GM19351 (cell line): ENCODE data around the gene MET.
"Not testable (repeated sequence)": the region's sequence is repeated elsewhere in the genome, so short reads cannot be mapped to it uniquely, and the experiment has no call there.

Source experiments
- ATAC-seq: cut with Tn5 transposase; IDR thresholded peaks from one replicate; pipeline ENCODE4 v1.9.1; 2021; ENCODE audit warnings: mild to moderate bottlenecking, moderate library complexity; ENCODE audit not compliant: unreplicated experiment

MET gene

DNA sequence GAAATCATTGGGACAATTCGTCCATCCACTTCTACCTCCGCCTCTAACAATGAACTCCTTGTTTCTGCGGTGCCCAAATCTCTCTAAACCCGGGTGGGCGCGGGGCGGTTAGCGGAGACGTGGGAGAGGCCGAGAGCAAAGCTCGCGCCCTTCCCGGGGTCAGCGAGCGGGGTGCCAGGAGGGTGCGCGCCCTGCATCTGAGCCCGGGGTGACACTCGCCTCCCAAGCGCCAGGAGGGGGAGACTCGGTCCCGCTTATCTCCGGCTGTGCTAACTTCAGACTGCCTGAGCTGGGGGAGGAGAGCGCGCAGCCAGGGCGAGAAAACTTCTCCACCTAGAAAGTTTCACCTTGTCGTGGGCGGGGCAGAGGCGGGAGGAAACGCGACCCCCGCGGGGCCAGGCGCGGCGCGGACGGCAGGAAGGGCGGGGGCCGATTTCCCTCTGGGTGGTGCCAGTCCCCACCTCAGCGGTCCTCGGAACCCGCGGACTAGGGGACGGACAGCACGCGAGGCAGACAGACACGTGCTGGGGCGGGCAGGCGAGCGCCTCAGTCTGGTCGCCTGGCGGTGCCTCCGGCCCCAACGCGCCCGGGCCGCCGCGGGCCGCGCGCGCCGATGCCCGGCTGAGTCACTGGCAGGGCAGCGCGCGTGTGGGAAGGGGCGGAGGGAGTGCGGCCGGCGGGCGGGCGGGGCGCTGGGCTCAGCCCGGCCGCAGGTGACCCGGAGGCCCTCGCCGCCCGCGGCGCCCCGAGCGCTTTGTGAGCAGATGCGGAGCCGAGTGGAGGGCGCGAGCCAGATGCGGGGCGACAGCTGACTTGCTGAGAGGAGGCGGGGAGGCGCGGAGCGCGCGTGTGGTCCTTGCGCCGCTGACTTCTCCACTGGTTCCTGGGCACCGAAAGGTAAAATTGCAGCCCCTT lies at the start of gene MET:
MET (plus strand) TSS at position 516 of the 915 bp plus-strand sequence. CDS start 26,889 bp downstream, outside the sequence.
- ATAC-seq = peak; percentile 90

DNA sequence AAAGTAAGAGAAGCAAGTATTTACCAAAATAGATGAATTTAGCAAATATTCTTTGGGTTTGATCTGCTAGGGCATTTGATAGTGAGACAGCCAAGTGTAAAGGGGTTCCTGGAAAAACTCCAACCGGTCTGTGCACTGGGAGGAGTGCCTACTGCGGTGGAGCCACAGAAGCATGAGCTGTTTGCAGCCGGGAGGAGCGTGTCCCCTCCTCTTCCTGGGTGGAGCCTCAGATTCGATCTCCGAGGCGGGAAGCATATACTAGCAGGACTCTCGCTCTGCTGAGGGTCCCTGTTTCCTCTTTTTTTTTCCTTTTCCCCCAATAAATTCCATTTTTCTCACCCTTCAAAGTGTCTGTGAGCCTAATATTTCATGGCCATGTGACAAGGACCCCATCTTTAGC lies 45.1 kb upstream of the MET start:
- no peak for ATAC-seq

DNA sequence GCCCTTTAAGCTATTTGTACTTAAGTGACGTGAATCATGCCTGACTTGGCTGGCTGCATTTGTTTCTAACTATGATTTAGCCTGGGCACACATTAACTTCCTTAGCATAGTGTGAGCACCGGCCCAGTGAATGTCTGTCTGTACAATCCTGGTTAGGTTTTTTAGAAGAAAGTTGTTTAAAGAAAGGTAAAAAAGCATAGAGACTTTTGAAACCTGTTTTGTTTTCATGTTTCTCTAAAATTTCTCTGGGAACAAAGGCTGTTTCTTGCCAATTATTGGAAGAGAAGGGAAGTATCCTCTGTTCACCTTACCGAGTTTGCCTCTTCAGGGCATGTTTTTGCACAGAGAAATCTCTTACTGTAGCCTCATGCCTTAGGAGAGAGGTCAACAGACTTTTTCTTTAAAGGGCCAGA lies 42.9 kb upstream of the MET start:
- no peak for ATAC-seq

DNA sequence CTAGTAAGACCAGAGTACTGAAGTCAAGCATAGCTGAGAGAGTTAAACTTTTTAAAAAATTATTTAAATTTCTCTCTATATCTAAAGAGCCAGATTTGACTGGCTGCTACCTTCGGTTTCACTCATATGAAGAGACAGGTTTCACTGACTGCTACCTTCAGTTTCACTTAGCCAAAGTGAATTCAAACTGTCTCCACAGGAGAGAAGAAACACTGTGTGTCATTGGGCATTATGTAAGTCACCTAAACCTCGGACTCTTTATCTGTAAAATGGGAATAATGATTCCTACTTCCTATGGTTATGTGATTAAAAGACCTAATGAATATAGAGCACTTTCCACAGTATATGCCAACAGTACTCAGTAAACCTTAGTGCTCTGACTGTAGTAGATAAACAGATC lies 41.6 kb upstream of the MET start:
- ATAC-seq = peak; percentile 89

DNA sequence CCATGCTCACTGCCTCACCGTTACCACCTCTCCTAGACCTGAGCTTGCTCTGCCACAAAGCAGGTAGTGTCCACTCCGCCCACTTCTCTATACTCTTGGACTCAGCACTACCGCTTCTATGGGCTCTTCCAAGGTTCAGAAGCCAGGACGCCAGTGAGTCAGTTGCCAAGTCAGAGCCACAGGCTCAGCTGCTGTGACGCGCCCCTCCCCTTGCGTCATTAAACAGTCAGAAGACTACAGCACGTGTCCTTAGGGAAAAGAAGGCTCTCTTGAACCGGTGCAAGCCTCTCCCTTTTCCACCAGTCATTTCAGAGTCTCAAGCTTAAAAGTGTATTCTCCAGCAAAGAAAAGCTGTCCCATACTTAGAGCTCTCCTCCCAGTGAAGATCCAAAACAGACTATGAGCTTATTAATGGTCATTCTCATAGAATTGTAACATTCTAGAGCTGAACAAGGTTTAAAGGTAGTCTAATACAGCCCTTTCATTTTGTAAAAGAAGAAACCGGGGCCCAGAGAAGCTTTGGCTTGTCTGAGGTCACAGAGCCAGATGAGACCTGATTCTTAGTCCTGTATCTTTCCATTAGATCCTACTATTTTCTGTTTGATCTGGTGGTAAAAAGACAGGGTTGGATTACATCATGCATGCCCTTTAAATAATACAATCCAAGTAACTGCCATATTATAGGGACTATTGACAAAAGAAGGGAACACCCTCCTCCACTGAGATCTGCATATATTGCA lies 40.9 kb upstream of the MET start:
- ATAC-seq = peak; percentile 62

DNA sequence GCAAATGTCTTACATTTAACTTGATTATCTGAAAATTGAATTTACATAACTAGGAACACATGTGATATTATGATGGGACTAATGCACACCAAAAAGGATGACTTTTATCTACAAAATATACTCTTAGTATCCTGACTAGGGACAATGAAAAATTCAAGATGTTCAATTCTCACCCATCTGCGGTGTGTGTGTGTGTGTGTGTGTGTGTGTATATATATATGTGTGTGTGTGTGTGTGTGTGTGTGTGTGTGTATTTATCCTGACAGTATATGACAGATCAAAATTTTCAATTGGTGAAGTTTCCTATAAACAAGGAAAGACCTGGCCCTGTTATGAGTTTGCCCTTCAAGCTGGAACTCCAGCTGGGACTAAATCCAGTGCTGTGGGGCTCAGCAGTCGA lies 40.3 kb upstream of the MET start:
- no peak for ATAC-seq

DNA sequence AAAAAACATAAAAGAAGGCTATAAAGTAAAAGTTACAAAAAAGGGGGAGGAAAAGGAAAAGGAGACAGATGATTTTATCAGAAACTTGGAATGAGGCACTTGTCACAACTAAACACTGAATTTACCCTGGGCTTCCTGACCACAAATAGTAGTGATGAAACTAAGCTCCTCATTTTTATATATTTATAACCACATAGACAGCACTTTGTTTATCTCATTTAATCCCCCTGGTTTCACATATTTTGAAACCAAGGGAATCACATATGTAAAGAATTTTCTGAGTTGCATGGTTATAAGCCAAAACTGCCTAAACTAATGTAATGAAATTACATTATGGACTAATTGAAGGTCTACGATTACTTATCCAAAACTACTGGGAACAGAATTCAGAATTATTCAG lies 39.6 kb upstream of the MET start:
- ATAC-seq = no peak

DNA sequence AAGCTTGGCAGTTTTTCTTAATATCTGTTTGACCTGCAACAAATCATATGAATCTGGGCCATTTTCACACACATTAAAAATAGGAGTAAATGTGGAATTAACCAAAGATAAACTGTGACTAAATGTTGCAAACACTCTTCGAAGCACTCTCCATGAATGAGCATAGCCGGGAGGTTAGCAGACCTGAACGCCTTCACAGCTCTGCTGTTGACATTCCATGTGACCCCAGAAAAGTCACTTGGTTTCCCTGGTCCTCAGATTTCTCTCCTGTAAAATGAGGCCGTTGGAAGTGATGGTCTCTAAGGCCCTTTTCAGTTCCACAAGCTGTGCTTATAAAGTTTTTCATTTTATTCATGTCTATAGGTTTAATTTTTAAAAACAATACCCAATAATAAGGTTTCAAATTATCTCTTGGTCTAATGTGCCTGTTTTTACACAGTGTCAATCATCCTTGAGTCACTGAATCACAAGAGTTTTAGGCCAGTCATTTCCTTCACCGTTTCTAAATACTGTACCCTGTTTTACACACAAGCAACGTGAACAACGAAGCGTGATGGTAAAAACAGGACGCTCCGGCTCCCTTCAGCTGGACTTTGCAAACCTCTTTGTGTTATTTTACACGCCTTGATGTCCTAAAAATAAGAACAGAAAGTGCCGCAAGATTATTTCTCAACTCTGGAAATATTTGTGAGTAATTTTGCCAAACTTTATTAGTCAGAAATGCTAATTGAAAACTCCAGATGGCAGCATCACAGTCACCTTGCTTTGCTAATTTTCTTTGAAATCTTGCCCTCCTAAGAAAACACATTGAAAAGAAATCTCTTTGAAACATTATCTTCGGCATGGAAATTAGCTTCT lies 38.6 kb upstream of the MET start:
- ATAC-seq = peak; percentile 34

DNA sequence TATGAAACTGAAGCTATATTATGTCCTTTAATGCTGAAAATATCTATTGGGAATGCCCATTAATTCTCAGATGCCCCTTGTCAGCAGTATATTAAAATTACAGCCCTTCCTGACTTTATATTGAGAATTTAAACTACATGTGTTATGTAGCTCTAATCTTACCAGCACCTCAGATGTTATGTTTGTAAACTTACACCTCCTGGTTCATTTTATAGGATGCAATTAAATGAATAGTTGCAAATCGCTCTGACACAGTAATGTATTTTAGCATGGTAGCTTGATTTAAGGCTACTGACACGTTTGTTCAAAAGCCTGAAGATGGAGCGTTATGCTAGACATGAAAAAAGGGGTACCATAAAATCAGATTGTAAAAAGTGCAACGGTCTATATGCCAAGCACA lies 35.0 kb upstream of the MET start:
- ATAC-seq = no peak

DNA sequence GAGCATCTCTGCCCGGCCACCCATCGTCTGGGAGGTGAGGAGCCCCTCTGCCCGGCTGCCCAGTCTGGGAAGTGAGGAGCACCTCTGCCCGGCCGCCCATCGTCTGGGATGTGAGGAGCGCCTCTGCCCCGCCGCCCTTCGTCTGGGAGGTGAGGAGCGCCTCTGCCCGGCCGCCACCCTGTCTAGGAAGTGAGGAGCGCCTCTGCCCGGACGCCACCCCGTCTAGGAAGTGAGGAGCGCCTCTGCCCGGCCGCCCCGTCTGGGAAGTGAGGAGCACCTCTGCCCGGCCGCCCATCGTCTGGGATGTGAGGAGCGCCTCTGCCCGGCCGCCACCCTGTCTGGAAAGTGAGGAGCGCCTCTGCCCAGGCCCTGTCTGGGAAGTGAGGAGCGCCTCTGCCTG lies 33.4 kb upstream of the MET start:
- ATAC-seq = not testable (repeated sequence)

DNA sequence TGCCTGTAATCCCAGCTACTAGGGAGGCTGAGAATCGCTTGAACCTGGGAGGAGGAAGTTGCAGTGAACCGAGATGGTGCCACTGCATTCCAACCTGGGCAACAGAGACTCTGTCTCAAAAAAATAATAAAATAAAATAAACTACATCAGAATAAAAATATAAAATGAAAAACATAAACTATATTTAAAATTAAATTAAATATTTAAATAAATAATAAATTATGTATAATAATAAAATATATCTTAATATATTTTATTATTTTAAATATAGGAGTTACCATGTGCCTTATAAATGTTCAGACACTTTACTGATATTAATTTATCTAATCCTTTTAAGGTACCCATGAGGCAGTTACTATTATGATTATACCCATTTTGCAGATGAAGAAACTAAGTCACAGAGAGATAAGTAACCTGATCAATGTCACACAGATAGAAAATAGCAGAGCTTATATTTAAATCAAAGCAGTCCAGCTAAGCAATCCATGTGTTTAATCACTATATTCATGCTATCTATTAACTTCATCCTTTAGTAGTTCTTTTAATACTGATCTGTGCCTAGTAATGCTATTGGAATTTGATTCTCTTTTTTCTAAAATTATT lies 30.3 kb upstream of the MET start:
- no peak for ATAC-seq

DNA sequence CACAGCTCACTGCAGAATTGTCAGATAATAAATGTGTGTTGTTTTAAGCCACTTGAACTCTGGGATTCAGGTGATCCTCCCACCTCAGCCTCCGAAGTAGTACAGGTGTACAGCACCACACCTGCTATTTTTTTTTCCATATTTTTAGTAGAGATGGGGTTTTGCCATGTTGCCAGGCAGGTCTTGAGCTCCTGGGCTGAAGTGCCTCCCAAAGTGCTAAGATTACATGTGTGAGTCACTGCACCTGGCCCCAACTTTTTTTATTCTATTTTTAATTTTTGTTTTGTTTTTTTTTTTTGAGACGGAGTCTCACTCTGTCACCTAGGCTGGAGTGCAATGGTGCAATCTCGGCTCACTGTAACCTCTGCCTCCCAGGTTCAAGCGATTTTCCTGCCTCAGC lies 28.8 kb upstream of the MET start:
- ATAC-seq = not testable (repeated sequence)

DNA sequence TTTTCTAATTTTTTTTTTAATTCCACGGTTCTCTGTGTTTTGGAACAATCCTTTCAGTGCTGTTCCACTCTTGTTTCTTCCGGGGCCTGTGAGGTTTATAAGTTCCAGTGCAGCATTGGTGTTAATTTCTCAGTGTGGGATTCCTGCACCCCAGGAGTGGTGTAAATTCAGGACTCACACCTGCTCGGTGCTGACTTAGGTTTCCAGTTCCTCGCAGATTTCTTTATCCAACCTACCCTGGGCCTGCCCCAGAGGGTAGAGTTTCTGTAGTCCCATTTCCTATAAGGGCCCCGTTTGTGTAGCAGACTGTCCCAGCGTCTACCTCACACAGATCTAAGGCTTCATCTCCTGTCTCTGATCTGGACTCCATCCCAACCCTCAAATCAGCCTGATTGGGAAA lies 27.4 kb upstream of the MET start:
- no peak for ATAC-seq

DNA sequence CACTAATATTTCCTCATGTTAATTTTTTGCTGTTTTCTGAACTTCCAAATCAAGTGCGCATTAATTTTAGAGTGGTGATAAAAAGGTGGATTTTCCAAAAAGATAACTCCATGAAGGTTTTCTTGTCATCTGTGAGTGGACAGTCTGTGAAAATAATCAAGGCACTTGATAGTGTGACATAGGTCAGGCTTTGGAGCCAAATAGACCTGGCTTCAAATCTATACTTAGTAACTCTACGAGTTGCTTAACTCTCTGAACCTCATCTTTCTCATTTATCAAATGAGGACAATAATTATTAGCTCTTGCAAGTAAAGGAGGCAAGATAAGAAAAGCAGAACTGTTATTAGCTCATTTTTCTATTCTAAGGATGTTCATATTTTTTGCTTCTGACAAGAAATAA lies 24.7 kb upstream of the MET start:
- ATAC-seq = no peak

DNA sequence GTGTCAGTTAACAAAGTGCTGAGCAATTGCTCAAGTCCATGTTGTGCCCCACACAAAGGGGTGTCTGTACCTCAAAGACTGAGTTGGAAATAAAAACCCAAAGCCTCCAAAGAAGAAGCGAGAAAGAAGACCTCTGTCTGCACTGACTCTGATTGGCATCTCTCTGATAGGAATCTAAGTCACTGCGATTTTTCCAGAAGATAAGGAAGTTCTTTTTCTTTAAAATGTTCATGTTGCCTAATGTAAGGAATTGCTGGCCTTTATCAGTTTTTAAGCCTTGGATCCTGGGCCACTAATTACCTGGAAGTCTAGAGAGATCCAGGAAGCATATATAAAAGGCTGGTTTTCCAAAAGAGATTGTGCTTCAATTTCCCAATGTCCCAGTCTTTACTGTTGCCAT lies 24.1 kb upstream of the MET start:
- ATAC-seq = no peak

DNA sequence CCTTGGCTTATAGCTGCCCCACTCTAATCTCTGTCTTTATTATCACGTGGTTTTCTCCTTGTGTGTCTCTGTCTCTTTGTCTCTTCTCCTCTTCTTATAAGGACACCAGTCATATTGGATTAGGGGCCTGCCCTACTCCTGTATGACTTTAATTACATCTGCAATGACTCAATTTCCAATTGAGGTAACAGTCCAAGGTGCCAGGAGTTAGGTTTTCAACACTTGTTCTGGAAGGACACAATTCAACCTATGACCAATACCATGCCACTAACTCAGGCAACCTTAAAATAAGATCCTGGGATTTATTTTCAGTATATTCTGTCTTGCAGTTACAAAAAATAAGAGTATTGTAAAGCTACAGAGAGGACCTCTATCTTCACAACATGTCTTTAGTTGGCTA lies 21.6 kb upstream of the MET start:
- ATAC-seq = no peak

DNA sequence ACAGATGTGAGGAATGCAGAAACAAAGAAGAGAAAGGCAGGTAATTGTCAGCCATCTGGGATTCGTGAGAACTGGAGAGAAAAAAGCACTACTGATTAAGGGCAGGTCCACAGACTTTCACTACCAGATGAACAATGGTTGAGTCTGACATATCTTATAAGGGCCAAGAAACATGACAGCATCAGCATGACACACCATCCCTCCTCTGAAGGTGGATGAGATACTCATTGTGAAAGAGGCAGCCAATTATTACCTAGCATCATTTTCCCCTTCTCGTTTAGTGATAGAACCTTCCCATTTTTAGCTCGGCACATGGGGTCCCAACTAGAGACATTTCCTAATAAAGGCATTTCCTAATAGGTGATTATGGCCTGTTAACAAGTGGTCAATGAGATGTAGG lies 19.2 kb upstream of the MET start:
- no peak for ATAC-seq

DNA sequence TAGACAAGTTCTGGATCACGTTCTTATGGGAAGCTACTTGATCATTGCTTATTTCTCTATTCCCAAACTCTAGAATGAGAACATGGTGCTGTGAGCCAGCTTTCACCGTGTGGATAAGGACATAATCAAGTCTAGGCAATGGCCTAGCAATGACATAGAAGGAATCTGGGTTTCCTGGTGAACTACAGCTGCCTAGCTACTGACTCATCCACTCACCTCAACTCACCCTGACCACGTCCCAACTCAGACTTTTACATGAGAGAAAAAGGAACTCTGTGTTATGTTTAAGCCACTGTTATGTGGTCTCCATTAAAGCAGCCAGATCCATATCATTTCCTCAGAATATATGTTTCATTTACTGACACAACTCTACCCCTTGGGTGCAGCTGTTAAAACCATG lies 18.8 kb upstream of the MET start:
- ATAC-seq = no peak

DNA sequence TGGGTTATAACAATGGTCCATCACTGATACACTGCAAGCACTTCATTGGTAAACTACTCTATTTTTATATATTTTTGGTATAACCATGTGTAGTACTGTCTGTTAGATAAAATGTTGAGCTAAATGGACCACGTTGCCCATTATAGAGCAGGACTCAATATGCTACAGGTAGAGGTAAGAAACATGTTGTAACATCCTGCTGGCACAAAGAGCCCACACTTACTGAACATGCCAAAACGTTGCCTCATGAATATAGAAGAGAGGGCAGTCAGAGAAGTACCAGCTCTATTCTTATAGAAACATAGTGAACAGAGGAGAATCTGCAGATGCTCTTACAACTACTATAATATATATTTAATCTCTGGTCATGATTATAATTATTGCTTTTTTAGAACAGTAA lies 18.4 kb upstream of the MET start:
- no peak for ATAC-seq

DNA sequence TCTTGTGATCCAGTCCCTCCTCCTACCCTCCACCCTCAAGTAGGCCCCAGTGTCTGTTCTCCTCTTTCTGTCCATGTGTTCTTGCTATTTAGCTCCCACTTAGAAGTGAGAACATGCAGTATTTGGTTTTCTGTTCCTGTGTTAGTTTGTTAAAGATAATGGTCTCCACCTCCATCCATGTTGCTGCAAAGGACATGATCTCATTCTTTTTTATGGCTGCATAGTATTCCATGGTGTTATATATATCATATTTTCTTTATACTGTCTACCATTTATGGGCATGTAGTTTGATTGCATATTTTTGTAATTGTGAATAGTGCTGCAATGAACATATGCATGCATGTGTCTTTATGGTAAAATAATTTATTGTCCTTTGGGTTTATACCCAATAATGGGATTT lies 12.7 kb upstream of the MET start:
- ATAC-seq = not testable (repeated sequence)

DNA sequence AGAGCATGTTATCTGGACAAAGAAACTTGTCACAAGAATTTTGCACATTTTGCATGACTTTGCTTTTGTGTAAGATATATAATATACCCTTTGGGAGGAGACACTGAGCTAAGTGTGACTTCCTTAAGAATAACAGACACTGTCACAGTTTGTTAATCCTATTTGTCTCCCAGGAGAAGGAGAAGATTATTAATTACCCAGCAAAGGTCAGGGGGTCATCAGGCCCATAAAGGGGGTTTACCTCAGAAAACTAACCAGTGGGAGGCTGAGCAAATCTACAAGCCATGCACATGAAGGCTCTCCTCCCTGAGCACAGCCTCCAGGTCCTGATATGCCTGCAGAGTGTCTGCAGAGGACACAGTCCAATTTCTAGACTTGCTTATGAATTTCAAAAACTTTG lies 10.1 kb upstream of the MET start:
- ATAC-seq = no peak
